ENCODE measurements around the gene SNRPE. TPM values are rescaled to one million over a fixed set of nuclear protein-coding genes. Genes with fewer than 3 reads are reported as not detected.
"Not testable (repeated sequence)": the region's sequence is repeated elsewhere in the genome, so short reads cannot be mapped to it uniquely, and the experiment has no call there.

The SNRPE gene
- total and polyA plus RNA-seq, 8 donors, result 8.7 to 470 (median 111) TPM; not detected in 1

GRCh38 chr1:203843435-203843834, 18.0 kb upstream of the SNRPE start:
- no peaks in the 10 kb centered on the region for H3K9me3 ChIP-seq
- TF ChIP-seq POLR2A (IDR thresholded peaks at IDR 0.05) (no peak), EP300 (IDR thresholded peaks at IDR 0.05) (no peak), CTCF (IDR thresholded peaks at IDR 0.05) (no peak), POLR2AphosphoS5 (IDR thresholded peaks at IDR 0.05) (no peak)
- 79 to 91% (median 90%) methylated on average over 1 of the region's 1 CpG for WGBS, 5 donors
- intact Hi-C loops (cut with DNase I; ENCODE audit: low total_unique reads), result no loop called here
- H3K4me1 ChIP-seq, result no peaks in the 10 kb centered on the region
- H3K36me3 ChIP-seq, result peaks cover 50 to 100% (median 99%) of the 10 kb centered on the region in 4 donors
- DNase-seq, result no peak
- no peak overlapping the region for H3K4me3 ChIP-seq
- H3K27ac ChIP-seq, result no peak overlapping the region
- no peaks in the 10 kb centered on the region for H3K27me3 ChIP-seq

- H3K9me3 ChIP-seq; intact Hi-C loops (cut with DNase I; ENCODE audit: low total_unique reads); H3K27ac ChIP-seq; H3K4me3 ChIP-seq; H3K4me1 ChIP-seq; H3K27me3 ChIP-seq; DNase-seq: not testable (repeated sequence)
- peaks cover 54 to 86% (median 85%) of the 10 kb centered on the region in 4 donors for H3K36me3 ChIP-seq
These were observed 8.3 kb upstream of the SNRPE start for GRCh38 chr1:203853112-203853511.

GRCh38 chr1:203858055-203858454, 3.3 kb upstream of the SNRPE start:
- peaks cover 13 to 37% (median 36%) of the 10 kb centered on the region in 4 donors for H3K36me3 ChIP-seq
- DNase-seq, result peak in 1 of 2 donors; percentile 21
- intact Hi-C loops (cut with DNase I; ENCODE audit: low total_unique reads), result no loop called here
- no peaks in the 10 kb centered on the region for H3K27me3 ChIP-seq
- H3K4me1 ChIP-seq, result peaks cover 16 to 27% (median 21%) of the 10 kb centered on the region in 4 donors
- H3K4me3 ChIP-seq, result no peak overlapping the region
- H3K9me3 ChIP-seq, result no peaks in the 10 kb centered on the region
- H3K27ac ChIP-seq, result peak overlapping the region in 1 of 5 donors; percentile 38
- TF ChIP-seq EP300 (IDR thresholded peaks at IDR 0.05), result no peak
- TF ChIP-seq POLR2AphosphoS5 (IDR thresholded peaks at IDR 0.05), result no peak
- TF ChIP-seq CTCF (IDR thresholded peaks at IDR 0.05), result no peak
- TF ChIP-seq POLR2A (IDR thresholded peaks at IDR 0.05), result no peak
- WGBS, 5 donors, result 25 to 53% (median 45%) methylated on average over 2 of the region's 2 CpGs

- intact Hi-C loops (cut with DNase I; ENCODE audit: low total_unique reads), result no loop called here
- H3K36me3 ChIP-seq, result peaks cover 11 to 37% (median 33%) of the 10 kb centered on the region in 4 donors
- no peaks in the 10 kb centered on the region for H3K27me3 ChIP-seq
- H3K4me3 ChIP-seq, result no peak overlapping the region
- no peak for TF ChIP-seq POLR2A (IDR thresholded peaks at IDR 0.05)
- no peak for TF ChIP-seq POLR2AphosphoS5 (IDR thresholded peaks at IDR 0.05)
- TF ChIP-seq EP300 (IDR thresholded peaks at IDR 0.05), result no peak
- TF ChIP-seq CTCF (IDR thresholded peaks at IDR 0.05), result no peak
- peaks cover 16 to 29% (median 23%) of the 10 kb centered on the region in 4 donors for H3K4me1 ChIP-seq
- no peak for DNase-seq
- H3K9me3 ChIP-seq, result no peaks in the 10 kb centered on the region
- WGBS, 5 donors, result 63 to 76% (median 69%) methylated on average over 4 of the region's 4 CpGs
- no peak overlapping the region for H3K27ac ChIP-seq
These were observed 2.4 kb upstream of the SNRPE start for GRCh38 chr1:203858975-203859374.

GRCh38 chr1:203860396-203861025, 888 bp upstream of the SNRPE start:
- H3K27ac ChIP-seq, result peak overlapping the region; percentile 5 to 82 (median 69)
- H3K27me3 ChIP-seq, result no peaks in the 10 kb centered on the region
- peaks cover 16 to 29% (median 23%) of the 10 kb centered on the region in 4 donors for H3K4me1 ChIP-seq
- H3K4me3 ChIP-seq, result peak overlapping the region; percentile 72 to 85 (median 80)
- DNase-seq, result peak; percentile 53 to 59
- WGBS, 5 donors, result 22 to 50% (median 26%) methylated on average over 14 to 15 of the region's 15 CpGs
- intact Hi-C loops (cut with DNase I; ENCODE audit: low total_unique reads), result loop anchor here (5.0 kb wide), 1 partner anchor 267 kb away; no protein-coding TSS in a partner anchor
- peaks cover 13 to 37% (median 33%) of the 10 kb centered on the region in 4 donors for H3K36me3 ChIP-seq
- no peaks in the 10 kb centered on the region for H3K9me3 ChIP-seq
- TF ChIP-seq EP300 (IDR thresholded peaks at IDR 0.05) (no peak), POLR2AphosphoS5 (IDR thresholded peaks at IDR 0.05) (peak in 2 of 3 donors; percentile 56 to 67), CTCF (IDR thresholded peaks at IDR 0.05) (peak in 1 of 7 experiments; percentile 5), POLR2A (IDR thresholded peaks at IDR 0.05) (peak in 1 of 4 donors; percentile 25)

Measured in stomach (tissue), 9 donors.